Measurements from ENCODE around the gene SYNGR2. TPM values are rescaled to one million over a fixed set of nuclear protein-coding genes. Genes with fewer than 3 reads are reported as not detected.

The SYNGR2 gene
- total and polyA plus RNA-seq, 2 experiments from 2014 or later: 46.9 to 61.6 TPM

- no peak for TF ChIP-seq ZNF462 (CRISPR knock-in tag; IDR thresholded peaks at IDR 0.05)
- no peak for TF ChIP-seq EZH2phosphoT487 (IDR thresholded peaks at IDR 0.05; ENCODE audit: unreplicated experiment)
- TF ChIP-seq CTCF (conservative IDR thresholded peaks at IDR 0.05; ENCODE audit: low read depth in 2 of 2): peak; percentile 69 to 91
- 0 out of 2 replicates have a peak, but pooled peaks have one; percentile 39 for TF ChIP-seq ZNF114 (CRISPR knock-in tag; IDR thresholded peaks at IDR 0.05)
Measured at GRCh38 chr17:78133971-78134898, 34.1 kb upstream of the SYNGR2 start (continued).

GRCh38 chr17:78134899-78135385 lies 33.4 kb upstream of the SYNGR2 start:
- Histone ChIP-seq H3F3A (replicated peaks; ENCODE audit: low read depth) (peaks cover 16% of the 10 kb centered on the region; the same call in 1 of the 2 replicates), H3K4me1 (ENCODE audit: insufficient read depth) (peaks cover 17% of the 10 kb centered on the region; the same call in 1 of the 2 replicates), H2AFZ (no peak overlapping the region), H3K27me3 (ENCODE audit: insufficient read depth) (peaks cover 22% of the 10 kb centered on the region), H3K36me3 (ENCODE audit: insufficient read depth) (no peaks in the 10 kb centered on the region), H3K4me3 (no peak overlapping the region), H3K79me2 (replicated peaks; ENCODE audit: insufficient read depth) (no peaks in the 10 kb centered on the region), H4K20me1 (replicated peaks; ENCODE audit: insufficient read depth) (no peaks in the 10 kb centered on the region), H3K9me2 (ENCODE audit: insufficient read depth) (no peaks in the 10 kb centered on the region), H3K27ac (ENCODE audit: low read depth) (no peak overlapping the region), H3K4me2 (no peak overlapping the region)
- no peak overlapping the region for H3K27ac Mint-ChIP-seq
- DNase-seq (ENCODE audit: low spot score) (no peak), ATAC-seq (no peak)
- H3K9me3 Mint-ChIP-seq: no peaks in the 10 kb centered on the region
- peaks cover 29% of the 10 kb centered on the region for H3K27me3 Mint-ChIP-seq (ENCODE audit: insufficient read depth, low read depth, poor library complexity)
- H3K36me3 Mint-ChIP-seq (ENCODE audit: low read depth): no peaks in the 10 kb centered on the region
- H3K4me1 Mint-ChIP-seq: peaks cover 8% of the 10 kb centered on the region
- H3K4me3 Mint-ChIP-seq: no peak overlapping the region
- TF ChIP-seq ZNF114 (CRISPR knock-in tag; IDR thresholded peaks at IDR 0.05) (no peak), REST (IDR thresholded peaks at IDR 0.05; ENCODE audit: unreplicated experiment) (no peak)
